ENCODE results near the gene APCDD1L. TPM values are rescaled to one million over a fixed set of nuclear protein-coding genes. Genes with fewer than 3 reads are reported as not detected.

Gene APCDD1L
- total and polyA plus RNA-seq, 2 of the 8 experiments (the other 6 are each of a cell fraction or from before 2014, with no cell fraction given) = 0.83 to 3.1 TPM

DNA sequence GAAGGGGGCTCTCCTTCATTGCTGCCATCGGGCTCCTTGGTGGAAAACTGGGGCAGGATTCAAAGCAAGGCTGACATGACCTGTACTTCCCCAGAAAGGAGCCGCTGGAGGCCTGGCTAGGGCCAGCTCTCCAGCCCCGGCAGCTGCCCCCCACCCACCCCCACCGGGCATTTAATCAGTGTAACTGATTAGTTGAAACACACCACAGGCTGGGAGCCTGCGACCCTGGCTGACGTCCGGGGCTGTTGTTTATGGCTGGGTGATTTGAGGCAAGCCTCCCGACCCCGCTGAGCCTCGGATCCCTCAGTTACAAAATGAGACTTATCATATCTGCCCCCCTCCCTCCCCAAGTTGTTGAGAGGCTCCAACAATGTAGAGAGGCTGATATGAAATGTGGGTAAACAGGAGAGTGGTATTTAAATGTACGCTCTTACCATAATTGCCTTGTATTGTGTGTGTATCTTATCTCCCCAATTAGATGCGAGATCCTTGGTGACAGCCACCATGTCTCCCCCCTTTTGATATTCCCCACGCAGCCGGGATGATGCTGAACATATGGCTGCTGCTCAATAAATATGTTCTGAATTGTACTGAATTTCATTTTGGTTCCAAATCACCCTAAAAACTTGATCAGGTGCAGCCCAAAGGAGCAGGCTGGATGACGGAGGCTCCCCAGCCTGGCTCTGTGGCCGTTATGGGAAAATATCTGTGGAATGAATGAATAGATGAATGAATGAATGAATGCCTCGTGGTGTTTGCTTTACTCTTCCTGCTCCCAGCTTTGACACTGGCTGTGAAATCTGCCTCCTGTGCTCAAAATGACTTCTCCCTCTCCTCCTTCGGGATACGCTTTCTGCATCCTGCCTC is 31.8 kb upstream of the APCDD1L start:
- no peak overlapping the region for H2BK5ac ChIP-seq (ENCODE audit: low read depth, low read length)
- H3K4ac ChIP-seq (replicated peaks; ENCODE audit: insufficient read length, low read depth, low read length) = no peak overlapping the region
- H3K23me2 ChIP-seq (ENCODE audit: low read depth, low read length) = no peaks in the 10 kb centered on the region
- CTCF ChIA-PET (ENCODE audit: partially characterized antibody) = interaction anchor here (0.5 to 1.1 kb wide), 2 partner anchors 95 to 305 kb away, joined by 3 to 6 read pairs; partner anchors contain the start of gene GNAS
- H3K14ac ChIP-seq (ENCODE audit: insufficient read length) = no peak overlapping the region
- no peak overlapping the region for H3K4me2 ChIP-seq (ENCODE audit: insufficient read depth in 1 of 2, low read depth in 2 of 2, low read length in 2 of 2)
- DNase-seq (ENCODE audit: low read depth in 1 of 2, low spot score in 2 of 2) (peak in 1 of 2 experiments; percentile 34), FAIRE-seq (no peak)
- no peak overlapping the region for H4K8ac ChIP-seq (ENCODE audit: extremely low read depth, insufficient read depth, low read length)
- no peaks in the 10 kb centered on the region for H3K79me2 ChIP-seq (ENCODE audit: control insufficient read depth in 1 of 2, insufficient read depth in 2 of 2, low read length in 2 of 2)
- no peak overlapping the region for H4K91ac ChIP-seq (replicated peaks; ENCODE audit: insufficient read length, low read length)
- no peak overlapping the region for H3K18ac ChIP-seq (ENCODE audit: extremely low read depth, low read length)
- no peak overlapping the region for H3K23ac ChIP-seq (ENCODE audit: insufficient read length)
- no peak overlapping the region for H2BK12ac ChIP-seq (ENCODE audit: low read depth, low read length)
- H3K4me3 ChIP-seq (ENCODE audit: extremely low read depth in 1 of 4, insufficient read depth in 2 of 4, low read depth in 3 of 4, low read length in 4 of 4) = no peak overlapping the region
- H3K36me3 ChIP-seq (ENCODE audit: control insufficient read depth in 2 of 4, insufficient read depth in 4 of 4, low read length in 3 of 4) = no peaks in the 10 kb centered on the region
- no peak overlapping the region for H4K5ac ChIP-seq (ENCODE audit: insufficient read length, low read depth, low read length)
- no peaks in the 10 kb centered on the region for H4K20me1 ChIP-seq (replicated peaks in 1 of 2; ENCODE audit: control insufficient read depth in 1 of 2, insufficient read depth in 2 of 2, low read length in 2 of 2)
- WGBS, 2 experiments (ENCODE audit: extremely low coverage in 1 of 2, insufficient coverage in 1 of 2, insufficient read length in 1 of 2, insufficient replicate concordance in 2 of 2, low coverage in 1 of 2, low lambda C conversion rate in 2 of 2, missing lambda C conversion rate in 1 of 2) = 88% methylated on average over 19 of the region's 19 CpGs; no CpG with 5 or more reads in 1 of the 2 experiments
- no peak overlapping the region for H3K27ac ChIP-seq (ENCODE audit: low read depth, low read length)
- H3K56ac ChIP-seq (replicated peaks; ENCODE audit: insufficient read length, low read depth, low read length) = no peak overlapping the region
- H2AFZ ChIP-seq (ENCODE audit: low read length) = no peak overlapping the region
- H2BK20ac ChIP-seq (ENCODE audit: low read length) = no peak overlapping the region
- H2AK5ac ChIP-seq (ENCODE audit: low read depth, low read length) = no peak overlapping the region
- H2BK15ac ChIP-seq (ENCODE audit: low read length) = no peak overlapping the region
- H3K4me1 ChIP-seq (replicated peaks in 1 of 4; ENCODE audit: control insufficient read depth in 3 of 4, insufficient read depth in 4 of 4, low read length in 3 of 4) = no peaks in the 10 kb centered on the region; a peak in 1 of 7 replicates
- POLR2A ChIA-PET (ENCODE audit: partially characterized antibody) = interaction anchor here (1.4 kb wide), 1 partner anchor 266 kb away, joined by 3 read pairs; no protein-coding TSS in a partner anchor
- H3K9ac ChIP-seq (replicated peaks in 1 of 4; ENCODE audit: extremely low read depth in 1 of 4, low read depth in 3 of 4, low read length in 3 of 4) = no peak overlapping the region
- H3K27me3 ChIP-seq (replicated peaks in 1 of 4; ENCODE audit: control insufficient read depth in 3 of 4, extremely low read depth in 1 of 4, insufficient read depth in 3 of 4, low read length in 3 of 4) = no peaks in the 10 kb centered on the region
- H3K79me1 ChIP-seq (ENCODE audit: low read depth, low read length) = no peaks in the 10 kb centered on the region
- no peak for TF ChIP-seq RBBP5 (IDR thresholded peaks at IDR 0.05; ENCODE audit: borderline replicate concordance, low read depth, low read length)
- no peak for TF ChIP-seq CBX5 (IDR thresholded peaks at IDR 0.05; ENCODE audit: low read depth, low read length)
- TF ChIP-seq RAD21 (IDR thresholded peaks at IDR 0.05 in 1 of 2, conservative IDR thresholded peaks at IDR 0.05 in 1 of 2; ENCODE audit: low read depth in 2 of 2, low read length in 2 of 2) = no peak
- TF ChIP-seq CBX8 (IDR thresholded peaks at IDR 0.05; ENCODE audit: borderline replicate concordance, low read depth, low read length) = no peak
- no peak for TF ChIP-seq TBP (IDR thresholded peaks at IDR 0.05; ENCODE audit: low read depth, low read length)
- no peak for TF ChIP-seq KDM4A (IDR thresholded peaks at IDR 0.05; ENCODE audit: low read depth, low read length, severe bottlenecking)
- TF ChIP-seq TAF7 (optimal IDR thresholded peaks at IDR 0.05; ENCODE audit: borderline replicate concordance, low read depth, low read length) = no peak
- H3K9me3 ChIP-seq (ENCODE audit: insufficient read depth in 2 of 2, low read depth in 1 of 2, low read length in 1 of 2) = no peaks in the 10 kb centered on the region
- no peak overlapping the region for H2BK120ac ChIP-seq (replicated peaks; ENCODE audit: low read depth, low read length)
